Endodermal cell (in vitro differentiated cells): ENCODE data around the gene C1QTNF6. TPM values are rescaled to one million over a fixed set of nuclear protein-coding genes. Genes with fewer than 3 reads are reported as not detected.
A peak's percentile ranks its signal among the peaks of the same experiment; 100 is the strongest.

Source experiments
- DNase-seq: peaks from one replicate; pipeline ENCODE4 v3.0.0-alpha.2; 2017
- H3K27ac ChIP-seq: 2 replicates; pipeline ENCODE4 v1.5.1; 2013; ENCODE audit warnings: mild to moderate bottlenecking, low read depth, low read length, moderate library complexity
- H3K27me3 ChIP-seq: 2 replicates; pipeline ENCODE4 v1.6.1; 2013; ENCODE audit warnings: mild to moderate bottlenecking, low read length, moderate library complexity; ENCODE audit not compliant: insufficient read depth, control insufficient read depth, poor library complexity, severe bottlenecking
- H3K36me3 ChIP-seq: 2 replicates; pipeline ENCODE4 v1.7.0; 2013; ENCODE audit warnings: mild to moderate bottlenecking, low read length, moderate library complexity; ENCODE audit not compliant: control insufficient read depth, insufficient read depth
- H3K4me1 ChIP-seq: one replicate; pipeline ENCODE4 v1.7.0; 2013; ENCODE audit warnings: low read length; ENCODE audit not compliant: control insufficient read depth, insufficient read depth
- H3K4me3 ChIP-seq: 2 replicates; pipeline ENCODE4 v1.5.1; 2013; ENCODE audit warnings: mild to moderate bottlenecking, low read length, moderate library complexity
- H3K9ac ChIP-seq: 2 replicates; pipeline ENCODE4 v1.6.1; 2013; ENCODE audit warnings: mild to moderate bottlenecking, low read length, moderate library complexity; ENCODE audit not compliant: poor library complexity, severe bottlenecking; ENCODE audit errors: extremely low read depth
- H3K9me3 ChIP-seq: 2 replicates; pipeline ENCODE4 v1.6.1; 2013; ENCODE audit warnings: mild to moderate bottlenecking, low read length, moderate library complexity; ENCODE audit not compliant: control insufficient read depth
- H3K27ac Mint-ChIP-seq: 2 replicates; pipeline ENCODE4 v1.8.0; 2020; ENCODE audit warnings: mixed read lengths
- H3K27me3 Mint-ChIP-seq: 2 replicates; pipeline ENCODE4 v1.8.0; 2021; ENCODE audit warnings: mild to moderate bottlenecking, mixed read lengths; ENCODE audit not compliant: insufficient read depth
- H3K36me3 Mint-ChIP-seq: 2 replicates; pipeline ENCODE4 v1.8.0; 2020; ENCODE audit warnings: low read depth, mixed read lengths
- H3K4me1 Mint-ChIP-seq: 2 replicates; pipeline ENCODE4 v1.8.0; 2020; ENCODE audit warnings: mixed read lengths
- H3K4me3 Mint-ChIP-seq: 2 replicates; pipeline ENCODE4 v1.8.0; 2020; ENCODE audit warnings: mild to moderate bottlenecking, moderate library complexity, mixed read lengths
- H3K9me3 Mint-ChIP-seq: 2 replicates; pipeline ENCODE4 v1.8.0; 2020; ENCODE audit warnings: mild to moderate bottlenecking, mixed read lengths
- CTCF ChIP-seq: fragments of 200-600 bp; sonication (generic); conservative IDR thresholded peaks from 2 replicates; pipeline ENCODE4 v1.5.0; 2021; ENCODE audit warnings: antibody characterized with exemption, mild to moderate bottlenecking
- WGBS, 2 experiments: methylation state at CpG; one replicate each; pipeline versions ENCODE4 v1.1.5 to v1.1.7; 2013; ENCODE audit warnings: missing lambda C conversion rate in 2 of 2, mixed read lengths in 1 of 2; ENCODE audit not compliant: insufficient coverage in 1 of 2, insufficient read length in 1 of 2; 5-methylcytosine and 5-hydroxymethylcytosine counted together
- total RNA-seq, 2 donors: library from RNA; stranded (reverse); fragmentation: NEBNext Ultra II Directional in 1 of 2; extraction: Animal tissue kit (Norgen Biotek cat#: 25700) in 1 of 2; gene quantifications; 2 replicates in 1 of 2; 3 replicates in 1 of 2; pipeline ENCODE4 v1.2.1, GENCODE V29; 2021

The C1QTNF6 gene
- total RNA-seq, 2 donors from 2014 or later, result 15.5 to 16.9 TPM

- DNase-seq, result peak; percentile 38
- Mint-ChIP-seq H3K9me3 (no peaks in the 10 kb centered on the region), H3K27ac (no peak overlapping the region), H3K27me3 (peaks cover 8% of the 10 kb centered on the region), H3K36me3 (no peaks in the 10 kb centered on the region), H3K4me3 (no peak overlapping the region), H3K4me1 (peaks cover 4% of the 10 kb centered on the region)
- Histone ChIP-seq H3K4me1 (peaks cover 7% of the 10 kb centered on the region), H3K9me3 (no peaks in the 10 kb centered on the region), H3K27me3 (no peaks in the 10 kb centered on the region), H3K9ac (no peak overlapping the region), H3K27ac (no peak overlapping the region), H3K36me3 (no peaks in the 10 kb centered on the region), H3K4me3 (no peak overlapping the region)
- 91% methylated on average over 8 to 10 of the region's 10 CpGs for WGBS, 2 experiments
- TF ChIP-seq CTCF, result peak; percentile 41
These were observed 17.9 kb downstream of the C1QTNF6 start for GRCh38 chr22:37169947-37170688.

GRCh38 chr22:37169406-37169805 is 18.6 kb downstream of the C1QTNF6 start:
- Histone ChIP-seq H3K27me3 (no peaks in the 10 kb centered on the region), H3K4me1 (peaks cover 6% of the 10 kb centered on the region), H3K9ac (no peak overlapping the region), H3K4me3 (no peak overlapping the region), H3K27ac (no peak overlapping the region), H3K9me3 (no peaks in the 10 kb centered on the region), H3K36me3 (no peaks in the 10 kb centered on the region)
- Mint-ChIP-seq H3K4me3 (no peak overlapping the region), H3K36me3 (no peaks in the 10 kb centered on the region), H3K27me3 (peaks cover 8% of the 10 kb centered on the region), H3K4me1 (peaks cover 4% of the 10 kb centered on the region), H3K27ac (no peak overlapping the region), H3K9me3 (no peaks in the 10 kb centered on the region)
- no peak for DNase-seq
- 75 to 84% methylated on average over 2 to 8 of the region's 8 CpGs for WGBS, 2 experiments
- TF ChIP-seq CTCF, result no peak

GRCh38 chr22:37167981-37168647 is 19.9 kb downstream of the C1QTNF6 start:
- Histone ChIP-seq H3K4me3 (no peak overlapping the region), H3K4me1 (no peaks in the 10 kb centered on the region), H3K36me3 (no peaks in the 10 kb centered on the region), H3K27ac (no peak overlapping the region), H3K27me3 (no peaks in the 10 kb centered on the region), H3K9me3 (no peaks in the 10 kb centered on the region), H3K9ac (no peak overlapping the region)
- peaks cover 8% of the 10 kb centered on the region for H3K27me3 Mint-ChIP-seq
- no peak overlapping the region for H3K4me3 Mint-ChIP-seq
- TF ChIP-seq CTCF, result peak; percentile 15
- no peaks in the 10 kb centered on the region for H3K9me3 Mint-ChIP-seq
- WGBS, 2 experiments, result 87 to 89% methylated on average over 5 to 8 of the region's 8 CpGs
- DNase-seq, result peak; percentile 30
- H3K36me3 Mint-ChIP-seq, result no peaks in the 10 kb centered on the region
- no peak overlapping the region for H3K27ac Mint-ChIP-seq
- H3K4me1 Mint-ChIP-seq, result peaks cover 4% of the 10 kb centered on the region
